ENCODE data around the gene ERICH4.

DNA sequence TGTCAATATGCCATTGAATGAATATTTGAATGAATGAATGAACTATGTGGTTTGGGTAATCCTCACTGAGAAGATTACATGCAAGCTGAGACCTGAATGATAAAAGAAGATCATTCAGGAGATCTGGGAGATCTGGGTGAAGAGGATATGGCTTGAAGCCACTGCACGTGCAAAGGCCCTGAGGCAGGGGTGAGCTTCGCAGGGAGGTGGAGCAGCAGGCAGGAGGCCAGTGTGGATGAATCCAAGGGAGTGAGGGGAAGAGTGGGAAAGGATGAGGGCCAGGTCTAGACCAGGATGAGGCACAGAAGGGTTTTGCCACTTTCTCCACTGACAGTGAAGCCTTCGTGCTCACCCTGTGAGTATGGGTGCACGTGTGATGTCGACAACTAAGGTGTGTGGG is 49.9 kb downstream of the ERICH4 start:
- TF ChIP-seq, protein P1, sequence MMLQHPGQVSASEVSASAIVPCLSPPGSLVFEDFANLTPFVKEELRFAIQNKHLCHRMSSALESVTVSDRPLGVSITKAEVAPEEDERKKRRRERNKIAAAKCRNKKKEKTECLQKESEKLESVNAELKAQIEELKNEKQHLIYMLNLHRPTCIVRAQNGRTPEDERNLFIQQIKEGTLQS (IDR thresholded peaks at IDR 0.05): no peak
- TF ChIP-seq POLR2AphosphoS5 (IDR thresholded peaks at IDR 0.05; ENCODE audit: low read depth, low read length) (no peak), JUND (IDR thresholded peaks at IDR 0.05) (no peak), POLR2A (IDR thresholded peaks at IDR 0.05; ENCODE audit: borderline replicate concordance, extremely low read depth, insufficient read depth, insufficient read length) (no peak), EZH2 (IDR thresholded peaks at IDR 0.05) (no peak)
- TF ChIP-seq, protein P2, sequence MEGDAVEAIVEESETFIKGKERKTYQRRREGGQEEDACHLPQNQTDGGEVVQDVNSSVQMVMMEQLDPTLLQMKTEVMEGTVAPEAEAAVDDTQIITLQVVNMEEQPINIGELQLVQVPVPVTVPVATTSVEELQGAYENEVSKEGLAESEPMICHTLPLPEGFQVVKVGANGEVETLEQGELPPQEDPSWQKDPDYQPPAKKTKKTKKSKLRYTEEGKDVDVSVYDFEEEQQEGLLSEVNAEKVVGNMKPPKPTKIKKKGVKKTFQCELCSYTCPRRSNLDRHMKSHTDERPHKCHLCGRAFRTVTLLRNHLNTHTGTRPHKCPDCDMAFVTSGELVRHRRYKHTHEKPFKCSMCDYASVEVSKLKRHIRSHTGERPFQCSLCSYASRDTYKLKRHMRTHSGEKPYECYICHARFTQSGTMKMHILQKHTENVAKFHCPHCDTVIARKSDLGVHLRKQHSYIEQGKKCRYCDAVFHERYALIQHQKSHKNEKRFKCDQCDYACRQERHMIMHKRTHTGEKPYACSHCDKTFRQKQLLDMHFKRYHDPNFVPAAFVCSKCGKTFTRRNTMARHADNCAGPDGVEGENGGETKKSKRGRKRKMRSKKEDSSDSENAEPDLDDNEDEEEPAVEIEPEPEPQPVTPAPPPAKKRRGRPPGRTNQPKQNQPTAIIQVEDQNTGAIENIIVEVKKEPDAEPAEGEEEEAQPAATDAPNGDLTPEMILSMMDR (IDR thresholded peaks at IDR 0.05 in 2 of 3, conservative IDR thresholded peaks at IDR 0.05 in 1 of 3; ENCODE audit: borderline replicate concordance in 1 of 3, insufficient read depth in 1 of 3, low read depth in 2 of 3, low read length in 2 of 3): no peak
- TF ChIP-seq, protein P3, sequence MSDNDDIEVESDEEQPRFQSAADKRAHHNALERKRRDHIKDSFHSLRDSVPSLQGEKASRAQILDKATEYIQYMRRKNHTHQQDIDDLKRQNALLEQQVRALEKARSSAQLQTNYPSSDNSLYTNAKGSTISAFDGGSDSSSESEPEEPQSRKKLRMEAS (IDR thresholded peaks at IDR 0.05): no peak
- TF ChIP-seq, protein P4, sequence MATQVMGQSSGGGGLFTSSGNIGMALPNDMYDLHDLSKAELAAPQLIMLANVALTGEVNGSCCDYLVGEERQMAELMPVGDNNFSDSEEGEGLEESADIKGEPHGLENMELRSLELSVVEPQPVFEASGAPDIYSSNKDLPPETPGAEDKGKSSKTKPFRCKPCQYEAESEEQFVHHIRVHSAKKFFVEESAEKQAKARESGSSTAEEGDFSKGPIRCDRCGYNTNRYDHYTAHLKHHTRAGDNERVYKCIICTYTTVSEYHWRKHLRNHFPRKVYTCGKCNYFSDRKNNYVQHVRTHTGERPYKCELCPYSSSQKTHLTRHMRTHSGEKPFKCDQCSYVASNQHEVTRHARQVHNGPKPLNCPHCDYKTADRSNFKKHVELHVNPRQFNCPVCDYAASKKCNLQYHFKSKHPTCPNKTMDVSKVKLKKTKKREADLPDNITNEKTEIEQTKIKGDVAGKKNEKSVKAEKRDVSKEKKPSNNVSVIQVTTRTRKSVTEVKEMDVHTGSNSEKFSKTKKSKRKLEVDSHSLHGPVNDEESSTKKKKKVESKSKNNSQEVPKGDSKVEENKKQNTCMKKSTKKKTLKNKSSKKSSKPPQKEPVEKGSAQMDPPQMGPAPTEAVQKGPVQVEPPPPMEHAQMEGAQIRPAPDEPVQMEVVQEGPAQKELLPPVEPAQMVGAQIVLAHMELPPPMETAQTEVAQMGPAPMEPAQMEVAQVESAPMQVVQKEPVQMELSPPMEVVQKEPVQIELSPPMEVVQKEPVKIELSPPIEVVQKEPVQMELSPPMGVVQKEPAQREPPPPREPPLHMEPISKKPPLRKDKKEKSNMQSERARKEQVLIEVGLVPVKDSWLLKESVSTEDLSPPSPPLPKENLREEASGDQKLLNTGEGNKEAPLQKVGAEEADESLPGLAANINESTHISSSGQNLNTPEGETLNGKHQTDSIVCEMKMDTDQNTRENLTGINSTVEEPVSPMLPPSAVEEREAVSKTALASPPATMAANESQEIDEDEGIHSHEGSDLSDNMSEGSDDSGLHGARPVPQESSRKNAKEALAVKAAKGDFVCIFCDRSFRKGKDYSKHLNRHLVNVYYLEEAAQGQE (IDR thresholded peaks at IDR 0.05; ENCODE audit: low read depth): no peak

Data from HCT116 (cell line).